Measurements from ENCODE around the gene LPGAT1.

GRCh38 chr1:211800925-211801607 is 29.5 kb downstream of the LPGAT1 start:
- TF ChIP-seq CTCF (IDR thresholded peaks at IDR 0.05; ENCODE audit: extremely low read depth in 1 of 2, insufficient read depth in 1 of 2, low read depth in 1 of 2, low read length in 2 of 2) (no peak), POLR2A (IDR thresholded peaks at IDR 0.05; ENCODE audit: low read depth, low read length) (no peak), JUN (IDR thresholded peaks at IDR 0.05; ENCODE audit: borderline replicate concordance, insufficient read depth, insufficient read length, low read depth) (no peak), POLR2AphosphoS5 (IDR thresholded peaks at IDR 0.05; ENCODE audit: insufficient read depth, low read depth, low read length) (no peak), MYC (IDR thresholded peaks at IDR 0.05; ENCODE audit: low read depth, low read length) (no peak), EZH2 (IDR thresholded peaks at IDR 0.05; ENCODE audit: borderline replicate concordance, low read depth, low read length, severe bottlenecking) (no peak), GATA2 (IDR thresholded peaks at IDR 0.05; ENCODE audit: insufficient read depth, insufficient read length, low read depth, low read length) (no peak), MAX (IDR thresholded peaks at IDR 0.05; ENCODE audit: insufficient read depth, insufficient read length) (no peak), FOS (IDR thresholded peaks at IDR 0.05; ENCODE audit: borderline replicate concordance, insufficient read depth, low read length) (no peak)
